IPS-18a (cell line): Measurements from ENCODE around the gene ODR4.
"Not testable (repeated sequence)": the region's sequence is repeated elsewhere in the genome, so short reads cannot be mapped to it uniquely, and the experiment has no call there.

Experiments used
- H3K27ac ChIP-seq: one replicate; pipeline ENCODE4 v1.5.1; 2013; ENCODE audit warnings: low read length
- H3K27me3 ChIP-seq: one replicate; pipeline ENCODE4 v1.6.1; 2013; ENCODE audit warnings: mild to moderate bottlenecking, low read length; ENCODE audit not compliant: control insufficient read depth, insufficient read depth
- H3K36me3 ChIP-seq: one replicate; pipeline ENCODE4 v1.6.1; 2013; ENCODE audit warnings: low read depth, low read length; ENCODE audit not compliant: control insufficient read depth
- H3K4me1 ChIP-seq: one replicate; pipeline ENCODE4 v1.6.1; 2013; ENCODE audit warnings: low read depth, low read length; ENCODE audit not compliant: control insufficient read depth
- H3K4me3 ChIP-seq: one replicate; pipeline ENCODE4 v1.5.1; 2013; ENCODE audit warnings: low read length
- H3K9ac ChIP-seq: one replicate; pipeline ENCODE4 v1.6.1; 2013; ENCODE audit warnings: mild to moderate bottlenecking, low read length, moderate library complexity
- H3K9me3 ChIP-seq: one replicate; pipeline ENCODE4 v1.6.1; 2013; ENCODE audit warnings: low read depth, low read length; ENCODE audit not compliant: control insufficient read depth

Gene ODR4

GRCh38 chr1:186375152-186375928 lies at the start of gene ODR4, which contains the start of gene TPR:
Gene ODR4 (plus strand): TSS chr1:186375838. CDS start chr1:186379786, 3,948 bp downstream.
Gene TPR (minus strand): TSS chr1:186375253. CDS start chr1:186375028, 225 bp downstream.
- Histone ChIP-seq H3K27me3 (no peaks in the 10 kb centered on the region), H3K9ac (peak within 1 kb of the TSS; percentile 93), H3K4me3 (peak within 1 kb of the TSS; percentile 98), H3K36me3 (peaks cover 32% of the 10 kb centered on the region), H3K27ac (peak within 1 kb of the TSS; percentile 91), H3K9me3 (no peaks in the 10 kb centered on the region), H3K4me1 (peaks cover 11% of the 10 kb centered on the region)

DNA sequence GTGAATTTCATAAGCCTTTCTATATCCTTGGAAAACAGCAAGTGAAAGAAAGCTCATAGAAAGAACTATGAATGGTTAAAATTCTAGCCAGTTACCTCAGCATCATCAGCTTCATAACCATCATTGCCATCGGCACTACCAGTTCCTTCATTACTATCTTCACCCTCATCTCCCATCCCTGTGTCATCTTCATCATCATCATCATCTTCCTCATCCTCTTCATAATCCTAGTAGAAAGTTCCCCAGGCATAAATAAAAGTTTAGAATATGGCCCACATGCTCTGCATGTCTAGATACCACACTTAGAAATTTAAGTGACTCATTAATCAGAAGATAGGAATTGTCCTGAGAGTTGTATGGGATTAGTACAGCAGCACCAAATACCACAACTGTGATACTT lies 49.6 kb upstream of the ODR4 start:
- Histone ChIP-seq H3K27ac (no peak overlapping the region), H3K9ac (no peak overlapping the region), H3K27me3 (no peaks in the 10 kb centered on the region), H3K36me3 (peaks cover 80% of the 10 kb centered on the region), H3K4me3 (no peak overlapping the region), H3K9me3 (no peaks in the 10 kb centered on the region), H3K4me1 (no peaks in the 10 kb centered on the region)

DNA sequence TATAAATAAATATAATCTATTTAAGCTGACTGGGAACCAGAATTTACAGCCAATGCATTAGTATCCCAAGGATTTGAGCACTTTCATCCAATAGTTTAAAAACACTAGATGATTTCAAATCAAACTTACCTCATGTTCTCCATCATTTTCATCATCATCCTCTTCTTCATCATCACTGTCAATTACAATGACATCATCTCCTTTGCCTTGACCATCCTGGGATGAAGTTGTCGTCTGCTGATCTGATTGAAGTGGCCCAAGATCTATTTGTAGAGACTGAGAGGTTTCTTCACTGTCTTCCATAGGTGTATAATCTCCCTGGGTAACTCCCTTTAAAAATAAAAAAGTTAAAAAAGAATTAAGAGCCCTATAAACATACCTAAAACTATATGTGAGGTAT lies 48.3 kb upstream of the ODR4 start:
- H3K27me3 ChIP-seq: no peaks in the 10 kb centered on the region
- H3K4me3 ChIP-seq: no peak overlapping the region
- no peak overlapping the region for H3K27ac ChIP-seq
- peaks cover 80% of the 10 kb centered on the region for H3K36me3 ChIP-seq
- no peaks in the 10 kb centered on the region for H3K9me3 ChIP-seq
- no peaks in the 10 kb centered on the region for H3K4me1 ChIP-seq
- no peak overlapping the region for H3K9ac ChIP-seq

GRCh38 chr1:186330758-186331157 lies 44.9 kb upstream of the ODR4 start:
- Histone ChIP-seq H3K9me3 (no peaks in the 10 kb centered on the region), H3K27ac (no peak overlapping the region), H3K27me3 (no peaks in the 10 kb centered on the region), H3K4me1 (no peaks in the 10 kb centered on the region), H3K36me3 (peaks cover 88% of the 10 kb centered on the region), H3K9ac (no peak overlapping the region), H3K4me3 (no peak overlapping the region)

DNA sequence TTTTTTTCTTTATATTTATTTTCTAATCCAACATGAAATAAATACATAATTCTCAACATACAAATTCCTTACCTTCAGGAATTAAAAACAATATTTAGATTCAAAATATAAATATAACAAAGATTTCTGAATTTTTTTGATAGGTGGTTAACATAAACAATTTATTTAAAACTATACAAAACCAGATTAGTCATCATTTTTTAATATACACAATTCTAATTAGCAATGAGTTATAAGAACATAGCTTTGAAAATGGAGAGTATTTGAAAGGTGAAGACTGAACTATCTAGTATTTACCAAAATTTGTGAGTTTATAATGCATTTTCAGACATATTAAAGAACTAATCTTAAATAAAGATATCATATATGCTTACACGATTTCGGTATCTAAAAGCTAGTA lies 38.1 kb upstream of the ODR4 start:
- Histone ChIP-seq H3K27me3 (no peaks in the 10 kb centered on the region), H3K9me3 (no peaks in the 10 kb centered on the region), H3K4me3 (no peak overlapping the region), H3K36me3 (peaks cover 90% of the 10 kb centered on the region), H3K9ac (no peak overlapping the region), H3K27ac (no peak overlapping the region), H3K4me1 (no peaks in the 10 kb centered on the region)

DNA sequence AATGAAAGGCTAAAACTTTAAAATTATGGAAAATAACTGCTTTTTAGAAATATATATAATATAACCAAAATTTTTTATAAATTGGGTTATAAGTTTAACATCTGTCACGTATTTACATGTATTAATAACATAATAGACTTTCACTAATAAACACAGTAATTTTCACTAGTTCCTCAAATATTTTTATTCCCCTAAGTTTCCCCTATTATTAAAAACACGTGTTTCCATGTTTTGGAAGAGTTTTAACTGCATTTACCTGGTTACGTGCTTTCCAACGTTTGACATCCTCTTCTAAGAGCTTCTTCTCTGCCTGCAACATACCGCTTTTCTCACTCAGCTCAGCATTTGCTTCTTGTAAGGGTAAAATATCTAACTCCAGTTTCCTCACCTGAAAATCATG lies 34.9 kb upstream of the ODR4 start:
- H3K4me1 ChIP-seq: no peaks in the 10 kb centered on the region
- no peak overlapping the region for H3K27ac ChIP-seq
- H3K4me3 ChIP-seq: no peak overlapping the region
- no peaks in the 10 kb centered on the region for H3K9me3 ChIP-seq
- no peaks in the 10 kb centered on the region for H3K27me3 ChIP-seq
- peaks cover 89% of the 10 kb centered on the region for H3K36me3 ChIP-seq
- no peak overlapping the region for H3K9ac ChIP-seq

- not testable (repeated sequence) for H3K4me3 ChIP-seq, H3K4me1 ChIP-seq, H3K27me3 ChIP-seq, H3K9ac ChIP-seq, H3K9me3 ChIP-seq, H3K27ac ChIP-seq
- H3K36me3 ChIP-seq: peaks cover 91% of the 10 kb centered on the region
Measured at GRCh38 chr1:186347837-186348691, 27.6 kb upstream of the ODR4 start.

GRCh38 chr1:186374303-186375151 lies 1.1 kb upstream of the ODR4 start:
- H3K27ac ChIP-seq: peak overlapping the region; percentile 85
- no peaks in the 10 kb centered on the region for H3K27me3 ChIP-seq
- peak overlapping the region; percentile 93 for H3K9ac ChIP-seq
- H3K4me1 ChIP-seq: peaks cover 11% of the 10 kb centered on the region
- H3K36me3 ChIP-seq: peaks cover 33% of the 10 kb centered on the region
- no peaks in the 10 kb centered on the region for H3K9me3 ChIP-seq
- peak overlapping the region; percentile 98 for H3K4me3 ChIP-seq

- Histone ChIP-seq H3K9me3 (no peaks in the 10 kb centered on the region), H3K27me3 (no peaks in the 10 kb centered on the region), H3K9ac (peak overlapping the region; percentile 93), H3K36me3 (peaks cover 32% of the 10 kb centered on the region), H3K27ac (peak overlapping the region; percentile 91), H3K4me3 (peak overlapping the region; percentile 98), H3K4me1 (peaks cover 11% of the 10 kb centered on the region)
Measured at GRCh38 chr1:186375929-186376319, 286 bp downstream of the ODR4 start.

GRCh38 chr1:186386725-186387383 lies 11.2 kb downstream of the ODR4 start:
- Histone ChIP-seq H3K9me3 (no peaks in the 10 kb centered on the region), H3K4me1 (no peaks in the 10 kb centered on the region), H3K27ac (no peak overlapping the region), H3K36me3 (peaks cover 57% of the 10 kb centered on the region), H3K27me3 (no peaks in the 10 kb centered on the region), H3K4me3 (no peak overlapping the region), H3K9ac (no peak overlapping the region)

GRCh38 chr1:186390925-186391324 lies 15.3 kb downstream of the ODR4 start:
- Histone ChIP-seq H3K27ac (no peak overlapping the region), H3K4me1 (no peaks in the 10 kb centered on the region), H3K9me3 (no peaks in the 10 kb centered on the region), H3K27me3 (no peaks in the 10 kb centered on the region), H3K4me3 (no peak overlapping the region), H3K9ac (no peak overlapping the region), H3K36me3 (peaks cover 66% of the 10 kb centered on the region)
